Thyroid gland (tissue), 4 donors: Measurements from ENCODE around the gene TPD52L1. TPM values are rescaled to one million over a fixed set of nuclear protein-coding genes. Genes with fewer than 3 reads are reported as not detected.

Source experiments
- DNase-seq, 2 donors: peaks; one replicate each; pipeline ENCODE4 v3.0.0-alpha.2; 2019
- H3K27ac ChIP-seq, 3 donors: fragments of 200-600 bp; sonication (generic); 1 replicate in 2 of 3; 2 replicates in 1 of 3; pipeline ENCODE4 v1.5.1; 2016 to 2019; ENCODE audit warnings: mild to moderate bottlenecking in 1 of 3, moderate library complexity in 1 of 3
- H3K27me3 ChIP-seq: fragments of 200-600 bp; sonication (generic); one replicate; pipeline ENCODE4 v1.5.1; 2019
- H3K36me3 ChIP-seq, 2 donors: fragments of 200-600 bp; sonication (generic); one replicate each; pipeline ENCODE4 v1.5.1; 2016 to 2019
- H3K4me1 ChIP-seq, 2 donors: fragments of 200-600 bp; sonication (generic); one replicate each; pipeline ENCODE4 v1.5.1; 2017 to 2019
- H3K4me3 ChIP-seq, 3 donors: fragments of 200-600 bp; sonication (generic); replicated peaks in 1 of 3; 1 replicate in 2 of 3; 2 replicates in 1 of 3; pipeline ENCODE4 v1.5.1; 2016; ENCODE audit warnings: mild to moderate bottlenecking in 1 of 3
- H3K9me3 ChIP-seq: fragments of 200-600 bp; sonication (generic); one replicate; pipeline ENCODE4 v1.5.1; 2017
- CTCF ChIP-seq, 6 experiments: fragments of 200-600 bp in 3 of 6; fragments of 450-650 bp in 3 of 6; sonication (generic) in 3 of 6; IDR thresholded peaks; one replicate each; pipeline ENCODE4 v1.5.1; 2016 to 2019; ENCODE audit warnings: antibody characterized with exemption in 6 of 6, mild to moderate bottlenecking in 2 of 6, inconsistent platforms in 1 of 6, moderate library complexity in 1 of 6
- POLR2A ChIP-seq, 2 donors: fragments of 450-650 bp; IDR thresholded peaks; one replicate each; pipeline ENCODE4 v1.6.1; 2017; ENCODE audit warnings: antibody characterized with exemption in 2 of 2, mild to moderate bottlenecking in 2 of 2, moderate library complexity in 1 of 2
- WGBS, 2 donors: methylation state at CpG; one replicate each; pipeline ENCODE4 v1.1.5; 2017; 5-methylcytosine and 5-hydroxymethylcytosine counted together
- intact Hi-C: fragments of 100-400 bp; cut with DNase I; formaldehyde crosslinking; loops from one replicate; pipeline ENCODE4 v1.15.1; 2023
- total RNA-seq, 4 donors: library from RNA; depleted of rRNA; stranded (reverse); fragments of >200 nt; gene quantifications; one replicate each; pipeline ENCODE4 v1.2.3, GENCODE V29; 2016

The TPD52L1 gene
- total RNA-seq, 4 donors from 2014 or later: 182 to 392 (median 293) TPM

- intact Hi-C loops: no loop called here
- no peak overlapping the region for H3K27ac ChIP-seq
- no peaks in the 10 kb centered on the region for H3K9me3 ChIP-seq
- WGBS, 2 donors: 91 to 93% methylated on average over 3 of the region's 3 CpGs
- no peaks in the 10 kb centered on the region for H3K4me1 ChIP-seq
- H3K27me3 ChIP-seq: no peaks in the 10 kb centered on the region
- no peak for DNase-seq
- TF ChIP-seq CTCF (IDR thresholded peaks at IDR 0.05): no peak
- TF ChIP-seq POLR2A (IDR thresholded peaks at IDR 0.05): no peak
- H3K4me3 ChIP-seq: no peak overlapping the region
- H3K36me3 ChIP-seq: no peaks in the 10 kb centered on the region
Measured at GRCh38 chr6:125117818-125118217, 35.8 kb upstream of the TPD52L1 start.

- intact Hi-C loops: no loop called here
- no peak for DNase-seq
- WGBS, 2 donors: 75 to 86% methylated on average over 3 of the region's 3 CpGs
Measured at GRCh38 chr6:125120054-125120590, 33.5 kb upstream of the TPD52L1 start.

GRCh38 chr6:125121894-125122293 is 31.7 kb upstream of the TPD52L1 start:
- no peak overlapping the region for H3K27ac ChIP-seq
- intact Hi-C loops: no loop called here
- H3K27me3 ChIP-seq: no peaks in the 10 kb centered on the region
- 87 to 97% methylated on average over 1 of the region's 1 CpG for WGBS, 2 donors
- TF ChIP-seq CTCF (IDR thresholded peaks at IDR 0.05) (no peak), POLR2A (IDR thresholded peaks at IDR 0.05) (no peak)
- H3K9me3 ChIP-seq: no peaks in the 10 kb centered on the region
- H3K4me1 ChIP-seq: no peaks in the 10 kb centered on the region
- H3K4me3 ChIP-seq: no peak overlapping the region
- no peak for DNase-seq
- H3K36me3 ChIP-seq: no peaks in the 10 kb centered on the region

More at GRCh38 chr6:125120054-125120590, 33.5 kb upstream of the TPD52L1 start:
- no peak overlapping the region for H3K4me3 ChIP-seq
- no peaks in the 10 kb centered on the region for H3K27me3 ChIP-seq
- H3K9me3 ChIP-seq: no peaks in the 10 kb centered on the region
- no peak overlapping the region for H3K27ac ChIP-seq
- TF ChIP-seq CTCF (IDR thresholded peaks at IDR 0.05) (no peak), POLR2A (IDR thresholded peaks at IDR 0.05) (no peak)
- no peaks in the 10 kb centered on the region for H3K36me3 ChIP-seq
- no peaks in the 10 kb centered on the region for H3K4me1 ChIP-seq

GRCh38 chr6:125123051-125123450 is 30.5 kb upstream of the TPD52L1 start:
- 88 to 91% methylated on average over 3 of the region's 3 CpGs for WGBS, 2 donors
- TF ChIP-seq CTCF (IDR thresholded peaks at IDR 0.05) (no peak), POLR2A (IDR thresholded peaks at IDR 0.05) (no peak)
- intact Hi-C loops: no loop called here

GRCh38 chr6:125123468-125124048 is 30.0 kb upstream of the TPD52L1 start:
- no peak overlapping the region for H3K4me3 ChIP-seq
- DNase-seq: no peak
- 69 to 80% methylated on average over 8 of the region's 8 CpGs for WGBS, 2 donors

More at GRCh38 chr6:125123051-125123450, 30.5 kb upstream of the TPD52L1 start:
- Histone ChIP-seq H3K36me3 (no peaks in the 10 kb centered on the region), H3K9me3 (no peaks in the 10 kb centered on the region), H3K4me3 (no peak overlapping the region), H3K4me1 (no peaks in the 10 kb centered on the region), H3K27ac (no peak overlapping the region), H3K27me3 (no peaks in the 10 kb centered on the region)
- DNase-seq: no peak

More at GRCh38 chr6:125123468-125124048, 30.0 kb upstream of the TPD52L1 start:
- no peaks in the 10 kb centered on the region for H3K36me3 ChIP-seq
- H3K4me1 ChIP-seq: no peaks in the 10 kb centered on the region
- no peaks in the 10 kb centered on the region for H3K9me3 ChIP-seq
- H3K27me3 ChIP-seq: no peaks in the 10 kb centered on the region
- TF ChIP-seq POLR2A (IDR thresholded peaks at IDR 0.05) (no peak), CTCF (IDR thresholded peaks at IDR 0.05) (no peak)
- intact Hi-C loops: no loop called here
- no peak overlapping the region for H3K27ac ChIP-seq
